ENCODE results near the gene TMOD3.

TMOD3 gene

GRCh38 chr15:51828621-51829375, 655 bp upstream of the TMOD3 start:
- no peak for DNase-seq

- DNase-seq, result no peak
Measured at GRCh38 chr15:51830276-51830806, 888 bp downstream of the TMOD3 start.

GRCh38 chr15:51833772-51834171, 4.3 kb downstream of the TMOD3 start:
- no peak for DNase-seq

- no peak for DNase-seq
Measured at GRCh38 chr15:51837792-51838251, 8.4 kb downstream of the TMOD3 start.

- no peak for DNase-seq
Measured at GRCh38 chr15:51838270-51838669, 8.8 kb downstream of the TMOD3 start.

GRCh38 chr15:51840692-51841091, 11.2 kb downstream of the TMOD3 start:
- DNase-seq, result no peak

GRCh38 chr15:51841406-51842040, 12.1 kb downstream of the TMOD3 start:
- DNase-seq, result no peak

GRCh38 chr15:51842265-51842664, 12.8 kb downstream of the TMOD3 start:
- DNase-seq, result no peak

GRCh38 chr15:51842852-51843737, 13.6 kb downstream of the TMOD3 start:
- DNase-seq, result no peak

- DNase-seq, result no peak
Measured at GRCh38 chr15:51844747-51845426, 15.4 kb downstream of the TMOD3 start.

GRCh38 chr15:51846066-51846462, 16.6 kb downstream of the TMOD3 start:
- no peak for DNase-seq

GRCh38 chr15:51846463-51847230, 17.2 kb downstream of the TMOD3 start:
- no peak for DNase-seq

- no peak for DNase-seq
Measured at GRCh38 chr15:51848811-51849210, 19.4 kb downstream of the TMOD3 start.

GRCh38 chr15:51849860-51850259, 20.4 kb downstream of the TMOD3 start:
- DNase-seq, result no peak

GRCh38 chr15:51853998-51854397, 24.5 kb downstream of the TMOD3 start:
- DNase-seq, result no peak

- DNase-seq, result no peak
Measured at GRCh38 chr15:51855612-51856011, 26.2 kb downstream of the TMOD3 start.

- no peak for DNase-seq
Measured at GRCh38 chr15:51856714-51857380, 27.4 kb downstream of the TMOD3 start.

- DNase-seq, result peak; percentile 13 to 24
Measured at GRCh38 chr15:51861557-51862359, 32.3 kb downstream of the TMOD3 start.

GRCh38 chr15:51863131-51863530, 33.7 kb downstream of the TMOD3 start:
- DNase-seq, result no peak

GRCh38 chr15:51864408-51865056, 35.1 kb downstream of the TMOD3 start:
- peak in 1 of 2 donors; percentile 10 for DNase-seq

Data from stimulated activated CD4-positive, alpha-beta T cell treated with anti-CD3 and anti-CD28 coated beads, Interleukin-2, amount 100 ng/mL, for 48 hours (primary cell).